HG02588 (cell line): Measurements from ENCODE around the gene MYO19.

Experiments used
- ATAC-seq: cut with Tn5 transposase; IDR thresholded peaks from one replicate; pipeline ENCODE4 v1.9.1; 2021; ENCODE audit warnings: mild to moderate bottlenecking, moderate library complexity; ENCODE audit not compliant: unreplicated experiment

Gene MYO19

GRCh38 chr17:36534840-36535668 lies at the start of gene MYO19, which contains the start of gene PIGW:
Gene MYO19 (minus strand): TSS chr17:36534868. CDS start chr17:36532538, 2,330 bp downstream.
Gene PIGW (plus strand): TSS chr17:36534987. CDS start chr17:36537102, 2,115 bp downstream.
- ATAC-seq = peak; percentile 68

- ATAC-seq = no peak
Measured at GRCh38 chr17:36583787-36584186, 49.1 kb upstream of the MYO19 start.

GRCh38 chr17:36578671-36579070 lies 44.0 kb upstream of the MYO19 start:
- ATAC-seq = no peak

- no peak for ATAC-seq
Measured at GRCh38 chr17:36576793-36577192, 42.1 kb upstream of the MYO19 start.

- ATAC-seq = no peak
Measured at GRCh38 chr17:36575028-36575427, 40.4 kb upstream of the MYO19 start.

GRCh38 chr17:36566081-36566480 lies 31.4 kb upstream of the MYO19 start:
- no peak for ATAC-seq

- no peak for ATAC-seq
Measured at GRCh38 chr17:36553459-36553858, 18.8 kb upstream of the MYO19 start.

GRCh38 chr17:36550491-36551417 lies 16.1 kb upstream of the MYO19 start:
- no peak for ATAC-seq

- ATAC-seq = no peak
Measured at GRCh38 chr17:36547776-36548175, 13.1 kb upstream of the MYO19 start.

- ATAC-seq = no peak
Measured at GRCh38 chr17:36546418-36547093, 11.9 kb upstream of the MYO19 start.

- peak; percentile 58 for ATAC-seq
Measured at GRCh38 chr17:36545465-36546417, 11.1 kb upstream of the MYO19 start.

GRCh38 chr17:36545077-36545464 lies 10.4 kb upstream of the MYO19 start:
- ATAC-seq = no peak

GRCh38 chr17:36544307-36545076 lies 9.8 kb upstream of the MYO19 start, which contains the start of gene GGNBP2:
Gene GGNBP2 (plus strand): TSS chr17:36544919. CDS start chr17:36545725, 806 bp downstream.
- ATAC-seq = peak; percentile 55

- ATAC-seq = peak; percentile 3
Measured at GRCh38 chr17:36544044-36544306, 9.3 kb upstream of the MYO19 start.

- ATAC-seq = no peak
Measured at GRCh38 chr17:36542755-36543154, 8.1 kb upstream of the MYO19 start.

- ATAC-seq = no peak
Measured at GRCh38 chr17:36540696-36541095, 6.0 kb upstream of the MYO19 start.

- peak; percentile 20 for ATAC-seq
Measured at GRCh38 chr17:36535669-36536081, 1.0 kb upstream of the MYO19 start.

- peak; percentile 17 for ATAC-seq
Measured at GRCh38 chr17:36533935-36534839, 481 bp downstream of the MYO19 start.
